CD4-positive, alpha-beta T cell (primary cell): ENCODE results near the gene SHISA4. TPM values are rescaled to one million over a fixed set of nuclear protein-coding genes. Genes with fewer than 3 reads are reported as not detected.

Experiments used
- ATAC-seq: fragments of 200-7000 bp; cut with Tn5 transposase; one replicate; pipeline ENCODE4 v1.10.0; 2022; ENCODE audit warnings: mild to moderate bottlenecking; ENCODE audit not compliant: poor library complexity
- CTCF ChIA-PET: fragments of 350-600 bp; sonication (Branson Sonifier 250); formaldehyde crosslinking; loops from one replicate; lab custom pipeline; 2021; ENCODE audit warnings: antibody characterized with exemption, inconsistent platforms; lab: Charles Lee
- POLR2A ChIA-PET: fragments of 350-600 bp; sonication (Branson Sonifier 250); formaldehyde crosslinking; loops from one replicate; lab custom pipeline; 2021; ENCODE audit warnings: antibody characterized with exemption, inconsistent platforms; lab: Charles Lee
- DNase-seq, 14 experiments: peaks; one replicate each; pipeline ENCODE4 v3.0.0-alpha.2; 2013 to 2020; ENCODE audit warnings: mixed read lengths in 2 of 14
- H3K27ac ChIP-seq, 2 donors: one replicate each; pipeline versions ENCODE4 v1.5.1 to v1.7.0; 2013; ENCODE audit warnings: low read length in 2 of 2, low read depth in 1 of 2, mild to moderate bottlenecking in 1 of 2
- H3K27me3 ChIP-seq, 2 experiments: 1 replicate in 1 of 2; 2 replicates in 1 of 2; pipeline versions ENCODE4 v1.6.1 to v1.7.0; 2013; ENCODE audit warnings: low read length in 2 of 2, control low read depth in 1 of 2, mild to moderate bottlenecking in 1 of 2, moderate library complexity in 1 of 2; ENCODE audit not compliant: insufficient read depth in 2 of 2, control insufficient read depth in 1 of 2
- H3K36me3 ChIP-seq: one replicate; pipeline ENCODE4 v1.6.1; 2013; ENCODE audit warnings: low read length, control low read depth; ENCODE audit not compliant: insufficient read depth
- H3K4me1 ChIP-seq: one replicate; pipeline ENCODE4 v1.6.1; 2013; ENCODE audit warnings: low read length, control low read depth; ENCODE audit not compliant: insufficient read depth
- H3K4me3 ChIP-seq: one replicate; pipeline ENCODE4 v1.5.1; 2013; ENCODE audit warnings: mild to moderate bottlenecking, low read length, moderate library complexity
- H3K9me3 ChIP-seq, 2 experiments: 1 replicate in 1 of 2; 2 replicates in 1 of 2; pipeline versions ENCODE4 v1.6.1 to v1.7.0; 2013; ENCODE audit warnings: low read length in 2 of 2, mild to moderate bottlenecking in 2 of 2, control low read depth in 1 of 2, moderate library complexity in 1 of 2; ENCODE audit not compliant: control insufficient read depth in 1 of 2, insufficient read depth in 1 of 2
- H3K27ac Mint-ChIP-seq: one replicate; pipeline ENCODE4 v1.8.0; 2020; ENCODE audit warnings: mixed read lengths
- H3K27me3 Mint-ChIP-seq: one replicate; pipeline ENCODE4 v1.8.0; 2021; ENCODE audit warnings: mixed read lengths
- H3K36me3 Mint-ChIP-seq: one replicate; pipeline ENCODE4 v1.8.0; 2021; ENCODE audit warnings: low read depth, mixed read lengths
- H3K4me1 Mint-ChIP-seq: one replicate; pipeline ENCODE4 v1.8.0; 2021; ENCODE audit warnings: low read depth, mixed read lengths
- H3K4me3 Mint-ChIP-seq: one replicate; pipeline ENCODE4 v1.8.0; 2020; ENCODE audit warnings: mild to moderate bottlenecking, mixed read lengths
- H3K9me3 Mint-ChIP-seq: one replicate; pipeline ENCODE4 v1.8.0; 2020; ENCODE audit warnings: mixed read lengths
- intact Hi-C, 2 experiments: fragments of 100-400 bp; cut with DNase I in 1 of 2; cut with micrococcal nuclease in 1 of 2; formaldehyde crosslinking; loops; one replicate each; pipeline versions ENCODE4 v1.15.1 to v1.9.0; 2023 to 2025; cut with DNase I, micrococcal nuclease
- total RNA-seq, 174 experiments: library from RNA in 2 of 174; stranded (reverse) in 2 of 174; gene quantifications; one replicate each; pipeline ENCODE4 v1.2.3 and lab custom pipeline; 2021 to 2026
- TF ChIP-seq, protein P1 (sequence below): fragments of 200-600 bp; IDR thresholded peaks from one replicate; pipeline ENCODE4 v1.8.0; 2022; ENCODE audit warnings: antibody characterized with exemption, mild to moderate bottlenecking

The SHISA4 gene
- total RNA-seq, 2 experiments from 2014 or later, result 0.19 TPM; not detected in 1

DNA sequence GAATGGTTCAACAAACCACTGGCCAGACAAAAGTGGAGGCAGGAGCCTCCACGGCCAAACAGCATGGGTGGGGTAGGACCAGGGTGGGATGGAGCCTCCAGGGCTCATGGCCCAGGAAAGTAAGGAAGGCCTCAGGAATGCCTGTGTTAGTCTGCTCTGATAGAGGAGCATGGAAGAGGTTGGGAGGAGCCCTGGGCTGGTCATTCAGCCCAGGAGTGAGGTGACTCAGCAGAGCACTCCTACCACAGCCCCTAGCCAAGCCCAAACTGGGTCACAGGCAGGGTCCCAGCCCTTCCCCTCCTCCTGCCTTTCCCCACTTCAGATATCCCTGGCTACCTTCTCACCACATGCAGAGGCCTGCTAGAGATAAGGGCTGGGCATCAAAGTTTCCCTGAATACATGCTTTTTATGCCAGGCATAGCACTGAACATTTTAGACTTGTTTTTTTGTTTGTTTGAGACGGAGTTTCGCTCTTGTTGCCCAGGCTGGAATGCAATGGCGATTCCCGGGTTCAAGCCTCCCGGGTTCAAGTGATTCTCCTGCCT, 3.1 kb upstream of the SHISA4 start:
- Histone ChIP-seq H3K4me1 (peaks cover 15% of the 10 kb centered on the region), H3K4me3 (no peak overlapping the region), H3K27me3 (peaks cover 28 to 31% of the 10 kb centered on the region in 2 experiments), H3K9me3 (peaks cover 0 to 10% of the 10 kb centered on the region in 2 experiments), H3K27ac (no peak overlapping the region), H3K36me3 (no peaks in the 10 kb centered on the region)
- intact Hi-C loops, result no loop called here
- Mint-ChIP-seq H3K27ac (no peak overlapping the region), H3K36me3 (no peaks in the 10 kb centered on the region), H3K9me3 (no peaks in the 10 kb centered on the region), H3K4me3 (no peak overlapping the region), H3K4me1 (peaks cover 5% of the 10 kb centered on the region), H3K27me3 (peaks cover 27% of the 10 kb centered on the region)
- CTCF ChIA-PET, result interaction anchor here (1.5 kb wide), 1 partner anchor 10 kb away, joined by 4 read pairs; no protein-coding TSS in a partner anchor
- POLR2A ChIA-PET, result interaction anchor here (0.7 kb wide), 1 partner anchor 1642 kb away, joined by 3 read pairs; no protein-coding TSS in a partner anchor
- DNase-seq (no peak), ATAC-seq (no peak)
- TF ChIP-seq, protein P1, sequence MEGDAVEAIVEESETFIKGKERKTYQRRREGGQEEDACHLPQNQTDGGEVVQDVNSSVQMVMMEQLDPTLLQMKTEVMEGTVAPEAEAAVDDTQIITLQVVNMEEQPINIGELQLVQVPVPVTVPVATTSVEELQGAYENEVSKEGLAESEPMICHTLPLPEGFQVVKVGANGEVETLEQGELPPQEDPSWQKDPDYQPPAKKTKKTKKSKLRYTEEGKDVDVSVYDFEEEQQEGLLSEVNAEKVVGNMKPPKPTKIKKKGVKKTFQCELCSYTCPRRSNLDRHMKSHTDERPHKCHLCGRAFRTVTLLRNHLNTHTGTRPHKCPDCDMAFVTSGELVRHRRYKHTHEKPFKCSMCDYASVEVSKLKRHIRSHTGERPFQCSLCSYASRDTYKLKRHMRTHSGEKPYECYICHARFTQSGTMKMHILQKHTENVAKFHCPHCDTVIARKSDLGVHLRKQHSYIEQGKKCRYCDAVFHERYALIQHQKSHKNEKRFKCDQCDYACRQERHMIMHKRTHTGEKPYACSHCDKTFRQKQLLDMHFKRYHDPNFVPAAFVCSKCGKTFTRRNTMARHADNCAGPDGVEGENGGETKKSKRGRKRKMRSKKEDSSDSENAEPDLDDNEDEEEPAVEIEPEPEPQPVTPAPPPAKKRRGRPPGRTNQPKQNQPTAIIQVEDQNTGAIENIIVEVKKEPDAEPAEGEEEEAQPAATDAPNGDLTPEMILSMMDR, result no peak

DNA sequence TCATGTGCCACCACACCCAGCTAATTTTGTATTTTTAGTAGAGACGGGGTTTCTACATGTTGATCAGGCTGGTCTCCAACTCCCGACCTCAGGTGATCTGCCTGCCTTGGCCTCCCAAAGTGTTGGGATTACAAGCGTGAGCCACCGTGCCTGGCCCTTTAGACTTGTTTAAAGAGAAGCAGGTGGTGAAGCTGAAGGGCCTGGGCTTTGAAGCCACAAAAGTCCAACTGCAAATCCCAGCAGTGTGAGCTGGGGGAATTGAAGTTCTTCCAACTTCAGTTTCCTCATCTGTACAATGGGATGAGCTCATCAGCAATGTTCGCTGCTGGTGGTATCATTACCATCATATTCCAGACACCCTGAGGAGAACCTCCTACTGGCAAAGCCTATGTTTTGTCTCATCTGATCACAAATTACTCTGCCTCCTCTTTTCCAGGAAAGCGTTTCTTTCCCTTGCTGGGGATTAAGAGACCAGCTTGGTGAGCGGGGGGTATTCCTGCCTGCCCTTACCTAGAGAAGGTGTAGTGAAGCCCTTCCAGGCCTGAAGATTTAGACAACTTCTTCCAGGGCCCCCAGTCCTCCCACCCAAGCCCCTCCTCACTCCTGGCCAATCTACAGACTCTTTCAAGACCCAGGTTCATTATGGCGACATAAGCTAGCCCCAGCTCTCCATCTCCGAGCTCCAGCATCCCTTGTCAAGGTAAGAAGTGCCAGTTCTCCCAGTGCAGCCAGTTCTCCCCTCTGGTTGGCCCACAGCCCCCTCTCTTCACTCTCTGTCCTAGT, 2.4 kb upstream of the SHISA4 start:
- POLR2A ChIA-PET, result no interaction called here

DNA sequence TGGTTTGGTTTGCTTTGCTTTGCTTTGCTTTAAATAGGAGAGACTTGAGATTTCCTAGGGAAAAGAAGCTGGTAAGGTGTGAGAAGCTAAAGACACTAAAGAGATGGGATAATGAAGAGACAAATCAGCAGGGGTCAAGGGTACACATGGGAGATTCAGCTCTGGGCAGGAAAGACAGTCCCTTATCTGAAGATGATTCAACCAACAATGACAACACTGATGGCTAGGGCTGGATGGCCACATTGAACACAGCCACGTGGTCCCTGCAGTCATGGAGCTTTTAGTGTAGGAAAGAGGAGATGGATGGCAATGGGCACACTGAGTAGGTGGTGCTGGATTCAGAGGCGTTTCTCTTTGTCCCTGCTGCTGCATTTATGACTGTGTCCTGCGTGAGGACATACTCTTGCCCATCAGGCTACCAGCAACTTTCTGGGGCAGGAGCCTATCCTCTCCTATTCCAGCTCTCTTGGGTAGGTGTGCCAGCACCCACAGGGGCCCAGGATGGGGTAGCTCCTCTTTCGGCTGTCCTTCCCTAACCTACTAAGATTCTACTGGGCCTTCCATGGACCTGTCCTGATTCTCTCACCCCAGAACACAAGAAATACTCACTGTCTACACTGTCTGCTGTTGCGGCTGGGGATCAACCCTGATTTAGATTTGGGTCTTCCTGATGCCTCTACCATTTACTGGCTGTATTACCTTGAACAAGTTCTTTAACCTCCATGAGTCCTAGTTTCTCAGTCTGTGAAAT, 1.4 kb upstream of the SHISA4 start:
- ATAC-seq (no peak), DNase-seq (no peak)
- ChIA-PET POLR2A (no interaction called here), CTCF (interaction anchor here (1.5 kb wide), 1 partner anchor 9 kb away, joined by 4 read pairs; no protein-coding TSS in a partner anchor)
- Histone ChIP-seq H3K36me3 (no peaks in the 10 kb centered on the region), H3K4me3 (no peak overlapping the region), H3K9me3 (peaks cover 0 to 20% of the 10 kb centered on the region in 2 experiments), H3K27ac (no peak overlapping the region), H3K27me3 (peaks cover 35 to 48% of the 10 kb centered on the region in 2 experiments), H3K4me1 (peaks cover 15% of the 10 kb centered on the region)
- TF ChIP-seq, protein P1, result no peak
- no peaks in the 10 kb centered on the region for H3K36me3 Mint-ChIP-seq
- no peak overlapping the region for H3K27ac Mint-ChIP-seq
- peaks cover 41% of the 10 kb centered on the region for H3K27me3 Mint-ChIP-seq
- H3K4me1 Mint-ChIP-seq, result peaks cover 5% of the 10 kb centered on the region
- intact Hi-C loops, result no loop called here
- H3K4me3 Mint-ChIP-seq, result no peak overlapping the region
- H3K9me3 Mint-ChIP-seq, result no peaks in the 10 kb centered on the region

More for the DNA sequence above, 2.4 kb upstream of the SHISA4 start:
- Histone ChIP-seq H3K27me3 (peaks cover 32 to 38% of the 10 kb centered on the region in 2 experiments), H3K9me3 (peaks cover 0 to 14% of the 10 kb centered on the region in 2 experiments), H3K4me1 (peaks cover 15% of the 10 kb centered on the region), H3K4me3 (no peak overlapping the region), H3K27ac (no peak overlapping the region), H3K36me3 (no peaks in the 10 kb centered on the region)
- H3K27ac Mint-ChIP-seq, result no peak overlapping the region
- intact Hi-C loops, result no loop called here
- H3K9me3 Mint-ChIP-seq, result no peaks in the 10 kb centered on the region
- H3K36me3 Mint-ChIP-seq, result no peaks in the 10 kb centered on the region
- peaks cover 32% of the 10 kb centered on the region for H3K27me3 Mint-ChIP-seq
- CTCF ChIA-PET, result interaction anchor here (1.5 kb wide), 1 partner anchor 10 kb away, joined by 4 read pairs; no protein-coding TSS in a partner anchor
- H3K4me1 Mint-ChIP-seq, result peaks cover 5% of the 10 kb centered on the region
- TF ChIP-seq, protein P1, result no peak
- H3K4me3 Mint-ChIP-seq, result no peak overlapping the region
- DNase-seq (no peak), ATAC-seq (no peak)
